HG03280 (cell line): ENCODE measurements around the gene LAX1.
"Not testable (repeated sequence)": the region's sequence is repeated elsewhere in the genome, so short reads cannot be mapped to it uniquely, and the experiment has no call there.

Source experiments
- ATAC-seq: cut with Tn5 transposase; IDR thresholded peaks from one replicate; pipeline ENCODE4 v1.9.1; 2021; ENCODE audit warnings: mild to moderate bottlenecking, moderate library complexity; ENCODE audit not compliant: unreplicated experiment

The LAX1 gene, protein sequence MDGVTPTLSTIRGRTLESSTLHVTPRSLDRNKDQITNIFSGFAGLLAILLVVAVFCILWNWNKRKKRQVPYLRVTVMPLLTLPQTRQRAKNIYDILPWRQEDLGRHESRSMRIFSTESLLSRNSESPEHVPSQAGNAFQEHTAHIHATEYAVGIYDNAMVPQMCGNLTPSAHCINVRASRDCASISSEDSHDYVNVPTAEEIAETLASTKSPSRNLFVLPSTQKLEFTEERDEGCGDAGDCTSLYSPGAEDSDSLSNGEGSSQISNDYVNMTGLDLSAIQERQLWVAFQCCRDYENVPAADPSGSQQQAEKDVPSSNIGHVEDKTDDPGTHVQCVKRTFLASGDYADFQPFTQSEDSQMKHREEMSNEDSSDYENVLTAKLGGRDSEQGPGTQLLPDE

DNA sequence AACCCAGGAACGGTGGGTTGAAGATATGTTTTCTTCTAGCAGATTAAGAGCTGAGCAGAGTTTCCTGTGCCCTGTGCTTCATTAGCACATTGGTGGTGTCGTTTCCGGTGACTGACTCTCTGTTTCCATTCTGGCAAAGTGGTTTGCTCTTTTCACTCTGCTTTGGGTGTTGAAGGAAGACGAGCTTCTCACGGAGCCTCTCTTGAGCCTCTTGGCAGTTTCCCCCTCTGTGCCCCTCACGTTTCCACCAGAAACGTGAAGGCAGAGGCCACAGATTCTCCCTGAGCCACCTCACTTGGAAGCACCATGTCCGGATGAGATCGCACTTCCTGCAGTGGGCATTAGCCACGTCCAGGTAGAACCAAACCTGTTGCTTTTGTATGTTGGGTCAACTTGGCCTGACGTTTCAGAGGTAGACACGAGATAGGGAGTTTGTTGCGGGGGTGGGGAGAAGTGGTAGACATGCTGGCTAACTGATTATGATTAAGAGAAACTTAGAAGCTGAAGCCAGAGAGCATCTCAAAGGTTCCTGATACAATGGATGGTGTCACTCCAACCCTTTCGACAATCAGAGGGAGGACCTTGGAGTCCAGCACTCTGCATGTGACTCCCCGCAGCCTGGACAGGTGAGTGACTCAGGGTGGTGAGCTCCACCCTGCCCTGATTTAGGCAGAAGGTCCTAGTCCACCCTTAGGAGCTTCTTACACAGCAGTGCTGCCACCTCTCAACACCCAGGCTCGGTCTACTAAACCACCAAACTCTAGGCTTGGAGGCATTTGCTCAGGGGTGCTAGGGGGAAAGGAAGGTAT is at the start of gene LAX1:
Gene LAX1 (plus strand): TSS at position 155 of the 809 bp plus-strand sequence. CDS start 383 bp downstream, at position 538.
- ATAC-seq, result peak; percentile 80

DNA sequence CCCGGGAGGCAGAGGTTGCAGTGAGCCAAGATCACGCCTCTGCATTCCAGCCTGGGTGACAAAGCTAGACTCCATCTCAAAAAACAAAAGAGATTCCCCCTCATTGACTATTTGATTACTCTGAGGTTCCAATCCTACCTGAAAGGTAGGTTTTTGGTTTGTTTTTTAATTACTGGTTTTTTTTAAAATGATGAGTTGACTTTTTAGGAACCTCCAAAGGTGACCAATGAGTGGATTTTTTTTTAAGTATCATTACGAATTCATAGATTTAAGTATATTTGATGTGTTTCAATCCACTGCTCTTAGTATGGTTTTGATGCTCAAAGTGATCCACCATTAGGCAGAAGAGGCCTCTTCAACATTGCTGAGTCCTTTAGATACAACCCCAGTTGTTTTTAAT is 47.9 kb upstream of the LAX1 start:
- no peak for ATAC-seq

DNA sequence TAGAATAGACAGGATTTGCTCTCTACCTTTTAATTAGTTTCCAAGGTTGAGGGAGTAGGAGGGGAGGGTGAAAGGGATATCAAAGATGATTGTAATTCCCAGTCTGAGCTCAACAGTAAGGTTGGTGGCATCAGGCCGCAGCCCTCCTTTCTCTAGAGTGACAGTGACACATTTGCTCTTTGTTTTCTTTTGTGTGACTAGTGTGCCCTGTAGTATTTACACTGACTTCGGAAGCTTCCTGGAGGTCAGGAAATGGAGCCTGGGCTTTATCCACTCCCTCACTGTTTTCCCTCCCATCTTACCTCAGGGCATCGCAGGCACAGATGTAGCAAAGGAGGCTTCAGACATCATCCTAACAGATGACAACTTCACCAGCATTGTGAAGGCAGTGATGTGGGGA is 44.7 kb upstream of the LAX1 start:
- no peak for ATAC-seq

DNA sequence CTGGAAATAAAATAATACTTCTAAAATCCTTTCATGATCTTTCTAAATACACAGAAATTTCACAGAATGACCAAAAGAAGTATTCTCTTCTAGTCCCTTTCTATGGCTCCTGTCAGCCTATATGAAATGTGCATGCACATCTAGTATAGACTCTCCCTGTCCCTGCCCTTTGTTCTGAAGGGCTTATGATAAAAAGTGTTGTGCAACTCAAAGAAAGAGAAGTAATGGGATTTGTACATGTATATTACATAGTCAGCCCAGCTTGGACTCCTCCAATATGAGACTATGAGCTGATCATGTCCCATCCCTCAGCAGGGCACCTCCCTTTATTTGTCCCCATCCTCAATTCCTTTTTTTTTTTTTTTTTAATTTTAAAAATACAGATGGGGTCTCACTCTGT is 42.1 kb upstream of the LAX1 start:
- ATAC-seq, result no peak

DNA sequence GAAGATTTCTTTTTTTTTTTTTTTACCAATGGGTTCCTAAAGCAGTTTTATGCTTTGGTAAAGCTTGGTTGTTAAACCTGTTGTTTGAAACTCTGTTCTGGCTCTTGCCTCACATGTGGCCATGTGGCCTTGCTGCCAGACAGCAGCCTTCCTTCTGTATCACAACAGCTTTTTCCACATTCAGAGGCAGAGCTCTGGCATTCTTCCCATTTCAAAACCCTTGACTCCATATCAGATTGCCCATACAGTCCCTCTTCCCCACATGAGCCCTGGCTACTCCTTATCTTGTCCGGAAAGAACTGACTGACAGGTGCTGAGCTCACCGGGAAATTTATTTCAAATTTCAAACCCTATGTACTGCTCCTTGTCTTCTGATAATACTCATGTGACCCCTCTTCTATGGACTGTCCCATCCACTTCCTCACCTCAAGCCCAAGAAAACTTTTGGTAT is 38.5 kb upstream of the LAX1 start:
- no peak for ATAC-seq

DNA sequence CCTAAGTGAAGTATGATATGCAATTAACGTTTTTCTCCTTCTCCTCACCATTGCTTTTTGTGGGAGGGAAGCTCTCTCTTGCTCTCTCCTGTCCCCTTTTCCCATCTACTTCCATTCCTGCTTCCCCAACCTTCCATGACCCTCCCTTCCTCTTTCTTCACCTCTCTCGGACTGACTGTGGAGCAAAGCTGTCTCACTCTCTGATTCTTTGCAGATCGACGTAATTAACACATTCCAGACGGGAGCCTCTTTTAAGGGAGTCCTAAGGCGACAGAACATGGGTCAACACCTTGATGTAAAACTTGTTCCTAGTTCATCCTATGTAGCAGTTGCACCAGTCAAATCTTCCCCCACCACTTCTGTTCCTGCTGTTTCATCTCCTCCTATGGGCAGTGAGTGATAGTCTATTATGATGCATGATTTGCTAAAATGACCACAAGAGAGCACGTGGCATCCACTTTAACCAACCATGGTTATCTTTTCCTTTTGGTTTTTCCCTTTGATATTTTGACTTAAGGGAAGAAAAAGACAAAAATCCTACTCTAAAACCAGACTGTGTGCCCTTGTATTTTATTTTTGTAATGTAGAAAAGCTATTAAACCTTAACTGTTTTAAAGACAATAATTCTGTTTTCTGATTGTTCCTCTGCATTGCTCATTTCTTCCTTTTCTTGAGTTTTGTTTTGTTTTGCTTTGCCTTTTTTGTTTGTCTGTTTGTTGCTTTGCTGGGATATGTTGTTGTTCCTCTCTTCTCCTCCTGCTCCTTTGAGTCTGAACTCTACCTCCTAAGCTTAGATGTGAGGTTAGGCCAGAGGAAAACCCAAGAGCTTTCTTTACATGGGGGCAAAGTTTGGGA is 31.7 kb upstream of the LAX1 start:
- no peak for ATAC-seq

DNA sequence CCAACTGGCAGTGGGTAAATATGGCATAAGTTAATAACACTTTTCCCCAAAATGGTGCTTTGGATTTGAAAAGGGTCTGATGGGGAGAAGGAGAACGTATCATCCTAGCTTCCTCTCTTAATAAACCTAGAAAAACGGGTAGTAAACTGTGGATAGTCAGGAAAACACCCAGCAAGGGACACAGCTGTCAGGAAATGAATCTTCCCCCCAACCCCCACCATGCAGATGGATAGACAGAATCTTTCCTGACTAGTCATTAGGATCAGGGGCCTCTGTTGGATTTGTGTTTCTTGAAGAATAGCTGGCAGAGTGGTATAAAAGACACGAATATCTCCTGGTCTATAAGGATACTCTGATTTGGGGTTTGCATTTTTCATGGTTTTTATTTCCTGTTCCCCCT is 22.5 kb upstream of the LAX1 start:
- no peak for ATAC-seq

DNA sequence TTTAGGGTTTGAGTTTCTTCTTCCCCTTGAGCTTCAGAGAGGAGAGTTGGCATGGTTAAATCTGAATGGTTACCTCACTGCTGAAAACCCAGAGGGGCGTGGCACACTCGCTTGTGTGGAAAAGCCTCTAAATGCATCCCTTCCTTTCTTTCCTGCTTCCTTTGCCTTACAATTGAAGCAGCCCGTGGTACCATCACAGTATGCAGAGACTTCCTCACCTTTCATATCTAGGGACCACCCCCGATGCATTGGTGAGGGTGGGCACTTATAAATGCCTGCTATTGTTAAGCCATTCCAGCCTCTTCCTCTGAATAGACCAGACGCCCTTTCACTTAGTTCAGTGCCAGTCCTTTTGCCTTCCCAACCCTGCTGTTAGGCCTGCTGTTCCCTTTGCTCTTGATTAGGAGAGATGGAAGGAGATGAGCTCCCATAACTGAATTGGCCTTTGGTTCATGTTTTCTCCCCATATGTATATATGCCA is 21.9 kb upstream of the LAX1 start:
- ATAC-seq, result no peak

DNA sequence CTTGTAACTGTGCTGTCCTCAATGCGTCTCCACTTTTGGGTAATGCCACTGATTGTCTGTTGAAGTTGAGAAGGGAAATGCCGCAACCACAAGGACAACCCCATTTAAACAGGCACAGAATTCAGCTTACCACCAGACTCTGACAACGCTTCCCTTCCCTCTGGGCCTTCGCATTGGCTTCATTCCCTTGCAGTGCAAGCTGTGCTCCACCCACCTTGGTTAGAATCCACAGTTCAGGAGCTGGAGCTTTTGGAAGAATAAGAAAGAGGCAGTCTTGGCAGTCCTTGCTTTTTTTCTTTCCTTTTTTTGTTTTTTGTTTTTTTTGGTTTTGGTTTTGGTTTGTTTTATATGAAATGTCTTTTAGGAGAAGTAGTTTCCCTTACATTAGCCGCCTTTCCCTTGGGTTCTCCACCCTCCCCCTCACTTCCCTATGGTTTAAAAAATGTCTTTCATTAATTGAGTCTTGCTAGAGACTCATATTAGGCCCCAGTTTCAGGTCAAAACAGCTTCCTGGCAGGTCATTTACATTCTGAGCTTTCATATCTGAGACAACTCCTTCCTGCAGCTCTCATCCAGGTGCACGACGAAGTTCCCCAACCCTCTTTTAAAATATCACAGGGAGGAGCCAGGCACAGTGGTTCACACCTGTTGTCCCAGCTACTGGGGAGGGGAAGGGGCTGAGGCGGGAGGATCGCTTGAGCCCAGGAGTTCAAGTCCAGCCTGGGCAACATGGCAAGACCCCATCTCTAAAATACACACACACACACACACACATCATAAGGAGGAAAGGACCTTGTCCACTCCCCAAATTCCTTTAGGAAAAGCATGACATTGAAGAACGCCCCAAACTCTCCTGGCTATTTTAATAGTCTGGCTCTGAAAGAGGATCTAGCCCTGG is 20.7 kb upstream of the LAX1 start:
- ATAC-seq, result peak; percentile 55

DNA sequence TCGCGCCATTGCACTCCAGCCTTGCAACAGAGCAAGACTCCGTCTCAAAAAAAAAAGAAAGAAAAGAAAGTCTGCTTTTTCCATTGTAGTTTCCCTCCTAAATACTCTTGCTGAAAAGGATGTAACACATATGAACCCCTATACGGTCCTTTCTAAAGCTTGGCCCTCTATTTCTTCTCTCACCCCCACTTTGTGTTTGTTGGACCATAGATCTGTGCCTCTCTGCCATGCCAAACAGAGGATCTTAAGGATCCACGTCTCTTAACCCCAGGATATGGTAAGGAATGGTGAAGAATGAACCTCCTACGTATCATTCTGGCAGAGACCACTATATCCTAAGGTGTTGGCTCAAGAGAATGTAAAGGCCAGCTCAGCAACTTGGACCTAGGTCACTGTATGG is 18.7 kb upstream of the LAX1 start:
- ATAC-seq, result no peak

DNA sequence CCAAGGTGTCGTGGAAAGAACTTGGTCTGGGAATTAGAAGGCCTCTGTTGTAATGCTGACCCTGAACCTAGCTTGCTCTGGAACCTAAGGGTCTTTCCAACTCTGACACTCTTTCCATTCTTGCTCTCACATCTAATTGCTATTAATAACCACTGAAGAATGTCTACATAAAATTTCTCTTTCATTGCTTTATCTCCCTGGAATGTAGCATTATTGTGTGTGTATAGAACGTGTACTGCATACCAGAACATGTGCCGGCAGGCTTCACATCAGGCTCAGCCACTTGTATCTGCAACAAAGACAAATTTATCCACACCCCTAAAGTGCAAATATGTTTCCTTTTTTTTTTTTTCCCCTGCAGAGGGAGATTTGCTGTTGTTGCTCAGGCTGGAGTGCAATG is 13.9 kb upstream of the LAX1 start:
- no peak for ATAC-seq

DNA sequence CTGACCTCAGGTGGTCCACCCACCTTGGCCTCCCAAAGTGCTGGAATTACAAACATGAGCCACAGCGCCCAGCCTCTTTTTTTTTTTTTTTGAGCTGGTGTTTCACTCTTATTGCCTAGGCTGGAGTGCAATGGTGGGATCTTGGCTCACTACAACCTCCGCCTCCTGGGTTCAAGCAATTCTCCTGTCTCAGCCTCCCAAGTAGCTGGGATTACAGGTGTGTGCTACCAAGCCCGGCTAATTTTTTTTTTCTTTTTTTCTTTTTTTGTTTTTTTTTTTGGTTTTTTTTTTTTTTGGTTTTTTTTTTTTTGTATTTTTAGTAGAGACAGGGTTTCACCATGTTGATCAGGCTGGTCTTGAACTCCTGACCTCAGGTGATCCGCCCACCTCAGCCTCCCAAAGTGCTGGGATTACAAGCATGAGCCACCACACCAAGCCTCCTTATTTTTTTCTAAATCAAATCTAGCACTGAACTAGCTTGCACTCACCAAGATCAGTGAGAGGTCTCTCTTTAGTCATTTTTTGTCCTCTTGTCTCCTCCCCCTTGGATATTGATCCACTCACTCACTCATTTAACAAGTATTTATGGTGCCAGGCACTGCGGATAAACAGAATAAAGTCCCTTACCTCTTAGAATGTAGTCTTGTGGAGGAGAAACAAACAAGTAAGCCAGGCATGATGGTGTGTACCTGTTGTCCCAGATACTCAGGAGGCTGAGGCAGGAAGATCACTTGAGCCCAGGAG is 13.2 kb upstream of the LAX1 start:
- not testable (repeated sequence) for ATAC-seq

DNA sequence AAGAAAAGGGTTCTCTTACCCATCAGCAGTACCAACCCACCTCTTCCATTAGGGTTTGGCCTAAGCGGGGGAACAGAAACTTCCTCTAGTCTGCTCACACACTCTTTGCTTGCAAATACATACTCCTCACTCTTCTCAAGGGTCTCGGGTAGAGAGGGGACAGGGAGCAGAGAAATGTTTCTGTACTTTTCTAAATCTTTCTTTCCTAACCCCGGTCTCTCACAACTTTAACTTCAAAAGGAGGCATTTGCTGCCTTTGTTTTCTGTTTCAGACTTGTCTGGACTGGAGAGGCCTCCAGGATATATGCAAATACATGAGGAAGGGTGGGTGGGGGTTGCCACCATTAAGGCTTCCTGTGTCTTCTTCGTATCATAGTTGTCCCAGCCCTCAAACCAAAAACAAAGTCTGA is 10.5 kb upstream of the LAX1 start:
- ATAC-seq, result peak; percentile 75

DNA sequence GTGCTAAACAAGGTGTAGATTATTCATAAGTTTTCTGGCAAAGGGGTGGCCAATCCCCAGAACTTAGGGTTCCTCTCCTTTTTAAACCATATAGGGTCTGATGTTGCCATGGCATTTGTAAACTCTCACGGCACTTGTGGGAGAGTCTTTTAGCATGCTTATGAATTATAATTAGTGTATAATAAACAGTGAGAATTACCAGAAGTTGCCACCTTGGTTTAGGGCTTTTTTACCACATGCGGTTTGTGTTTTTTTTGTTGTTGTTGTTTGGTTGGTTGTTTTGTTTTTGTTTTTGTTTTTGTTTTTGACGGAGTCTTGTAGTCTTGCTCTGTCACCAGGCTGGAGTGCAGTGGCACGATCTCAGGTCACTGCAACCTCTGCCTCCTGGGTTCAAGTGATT is 8.9 kb upstream of the LAX1 start:
- no peak for ATAC-seq

DNA sequence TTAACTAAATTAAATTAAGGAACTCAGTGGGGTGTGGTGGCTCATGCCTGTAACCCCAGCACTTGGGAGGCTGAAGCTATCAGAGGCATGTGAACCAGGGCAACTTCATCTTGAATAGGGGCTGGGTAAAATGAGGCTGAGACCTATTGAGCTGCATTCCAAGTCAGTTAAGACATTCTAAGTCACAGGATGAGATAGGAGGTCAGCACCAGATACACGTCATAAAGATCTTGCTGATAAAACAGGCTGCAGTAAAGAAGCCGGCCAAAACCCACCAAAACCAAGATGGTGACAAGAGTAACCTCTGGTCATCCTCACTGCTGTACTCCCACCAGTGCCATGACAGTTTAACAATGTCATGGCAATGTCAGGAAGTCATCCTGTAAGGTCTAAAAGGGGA is 6.2 kb upstream of the LAX1 start:
- ATAC-seq, result not testable (repeated sequence)

DNA sequence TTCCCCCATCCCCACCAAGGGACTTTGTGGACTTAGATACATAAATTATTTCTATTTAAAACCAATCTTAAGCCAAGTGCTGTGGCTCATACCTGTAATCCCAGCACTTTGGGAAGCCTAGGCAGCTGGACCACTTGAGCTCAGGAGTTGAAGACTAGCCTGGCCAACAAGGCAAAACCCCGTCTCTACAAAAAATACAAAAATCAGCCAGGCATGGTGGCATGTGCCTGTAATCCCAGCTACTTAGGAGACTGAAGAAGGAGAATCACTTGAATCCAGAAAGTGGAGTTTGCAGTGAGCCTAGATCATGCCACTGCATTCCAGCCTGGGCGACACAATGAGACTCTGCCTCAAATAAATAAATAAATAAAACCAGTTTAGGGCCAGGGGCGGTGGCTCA is 4.5 kb upstream of the LAX1 start:
- ATAC-seq, result no peak

DNA sequence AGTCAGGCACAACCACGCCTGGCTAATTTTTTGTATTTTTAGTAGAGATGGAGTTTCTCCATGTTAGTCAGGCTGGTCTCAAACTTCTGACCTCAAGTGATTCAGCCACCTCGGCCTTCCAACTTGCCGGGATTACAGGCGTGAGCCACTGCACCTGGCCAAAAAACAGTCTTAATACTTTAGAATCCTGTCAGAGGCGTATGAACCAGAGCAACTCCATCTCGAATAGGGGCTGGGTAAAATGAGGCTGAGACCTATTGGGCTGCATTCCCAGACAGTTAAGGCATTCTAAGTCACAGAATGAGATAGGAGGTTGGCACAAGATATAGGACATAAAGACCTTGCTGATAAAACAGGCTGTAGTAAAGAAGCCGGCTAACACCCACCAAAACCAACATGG is 3.0 kb upstream of the LAX1 start:
- ATAC-seq, result not testable (repeated sequence)

DNA sequence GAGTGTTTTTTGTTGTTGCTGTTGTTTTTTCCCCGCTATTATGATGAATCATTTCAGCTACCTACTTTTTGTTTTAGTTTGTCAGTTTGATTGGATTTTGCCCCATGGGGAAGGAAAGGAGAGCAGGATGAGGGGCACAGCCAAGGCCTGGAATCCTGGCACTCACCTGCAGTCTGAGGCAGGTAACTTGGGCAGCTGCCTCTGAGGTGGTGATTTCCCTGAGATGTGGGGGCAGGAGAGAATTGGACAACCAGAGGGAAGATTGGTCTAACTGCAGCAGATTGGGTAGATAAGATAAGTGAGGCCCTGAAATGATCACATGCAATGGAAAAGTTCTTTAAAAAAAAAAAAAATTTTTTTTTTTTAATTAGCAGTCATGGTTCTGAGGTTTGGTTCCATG is 1.5 kb upstream of the LAX1 start:
- ATAC-seq, result no peak
